ENCODE results near the gene TENM4. TPM values are rescaled to one million over a fixed set of nuclear protein-coding genes. Genes with fewer than 3 reads are reported as not detected.
"Not testable (repeated sequence)": the region's sequence is repeated elsewhere in the genome, so short reads cannot be mapped to it uniquely, and the experiment has no call there.

Gene TENM4
- total RNA-seq, 4 donors from 2014 or later, result 0.02 to 0.82 (median 0.23) TPM

DNA sequence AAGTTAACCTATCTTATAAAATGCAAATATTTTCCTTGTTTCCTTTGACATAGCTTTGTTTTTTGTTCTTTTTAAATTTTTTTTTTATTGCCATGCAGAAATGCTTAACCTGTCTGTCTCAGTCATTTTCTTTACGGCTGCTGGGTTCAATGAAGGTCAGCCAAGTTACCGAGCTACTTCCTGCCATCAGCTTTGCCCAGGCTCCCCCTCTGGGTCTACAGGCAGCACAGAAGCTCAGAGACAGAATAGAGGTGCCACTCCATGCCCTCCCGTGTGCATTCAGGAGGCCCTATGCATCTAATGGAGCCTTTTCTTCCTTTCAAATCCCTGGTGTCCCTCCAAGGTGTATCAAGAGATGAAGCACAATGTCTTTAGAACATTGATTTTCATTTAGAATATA, 455.2 kb downstream of the TENM4 start:
- no peak overlapping the region for H3K27ac ChIP-seq
- no peaks in the 10 kb centered on the region for H3K36me3 ChIP-seq
- DNase-seq (no peak), ATAC-seq (no peak)
- no peak overlapping the region for H3K4me3 ChIP-seq
- intact Hi-C loops (cut with DNase I; ENCODE audit: low total_unique reads) (no loop called here), in situ Hi-C loops (cut with MboI; ENCODE audit: low sequenced_read_pairs in 4 of 4) (no loop called here)
- no peaks in the 10 kb centered on the region for H3K9me3 ChIP-seq
- no peaks in the 10 kb centered on the region for H3K27me3 ChIP-seq
- no peaks in the 10 kb centered on the region for H3K4me1 ChIP-seq
- no peak for TF ChIP-seq POLR2A (IDR thresholded peaks at IDR 0.05)
- TF ChIP-seq, protein P1, sequence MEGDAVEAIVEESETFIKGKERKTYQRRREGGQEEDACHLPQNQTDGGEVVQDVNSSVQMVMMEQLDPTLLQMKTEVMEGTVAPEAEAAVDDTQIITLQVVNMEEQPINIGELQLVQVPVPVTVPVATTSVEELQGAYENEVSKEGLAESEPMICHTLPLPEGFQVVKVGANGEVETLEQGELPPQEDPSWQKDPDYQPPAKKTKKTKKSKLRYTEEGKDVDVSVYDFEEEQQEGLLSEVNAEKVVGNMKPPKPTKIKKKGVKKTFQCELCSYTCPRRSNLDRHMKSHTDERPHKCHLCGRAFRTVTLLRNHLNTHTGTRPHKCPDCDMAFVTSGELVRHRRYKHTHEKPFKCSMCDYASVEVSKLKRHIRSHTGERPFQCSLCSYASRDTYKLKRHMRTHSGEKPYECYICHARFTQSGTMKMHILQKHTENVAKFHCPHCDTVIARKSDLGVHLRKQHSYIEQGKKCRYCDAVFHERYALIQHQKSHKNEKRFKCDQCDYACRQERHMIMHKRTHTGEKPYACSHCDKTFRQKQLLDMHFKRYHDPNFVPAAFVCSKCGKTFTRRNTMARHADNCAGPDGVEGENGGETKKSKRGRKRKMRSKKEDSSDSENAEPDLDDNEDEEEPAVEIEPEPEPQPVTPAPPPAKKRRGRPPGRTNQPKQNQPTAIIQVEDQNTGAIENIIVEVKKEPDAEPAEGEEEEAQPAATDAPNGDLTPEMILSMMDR (IDR thresholded peaks at IDR 0.05 in 4 of 5, conservative IDR thresholded peaks at IDR 0.05 in 1 of 5), result no peak

DNA sequence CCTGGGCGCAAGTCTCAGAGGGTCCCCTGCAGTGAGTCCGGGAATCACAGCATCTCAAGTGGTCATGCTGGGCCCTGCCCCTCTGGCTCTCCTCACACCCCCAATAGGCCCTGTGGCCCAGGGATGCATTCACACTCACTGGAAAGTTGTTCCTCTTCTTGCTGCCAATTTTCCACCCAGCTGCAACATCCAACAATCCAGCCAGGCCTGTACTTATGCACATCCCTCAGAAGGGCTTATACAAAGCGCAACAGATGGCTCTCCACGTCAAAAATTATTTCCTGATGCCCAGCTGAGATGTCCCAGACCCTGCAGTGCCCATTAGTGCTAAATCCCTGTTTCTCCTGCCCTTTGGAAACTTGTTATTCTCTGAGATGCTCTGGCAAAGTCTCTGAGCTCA, 458.4 kb downstream of the TENM4 start:
- in situ Hi-C loops (cut with MboI; ENCODE audit: low sequenced_read_pairs in 4 of 4) (no loop called here), intact Hi-C loops (cut with DNase I; ENCODE audit: low total_unique reads) (no loop called here)
- DNase-seq, result no peak
- Histone ChIP-seq H3K36me3 (no peaks in the 10 kb centered on the region), H3K27me3 (no peaks in the 10 kb centered on the region), H3K4me3 (no peak overlapping the region), H3K4me1 (no peaks in the 10 kb centered on the region), H3K27ac (no peak overlapping the region), H3K9me3 (no peaks in the 10 kb centered on the region)
- ATAC-seq, result no peak
- no peak for TF ChIP-seq POLR2A (IDR thresholded peaks at IDR 0.05)
- TF ChIP-seq, protein P1 (IDR thresholded peaks at IDR 0.05 in 4 of 5, conservative IDR thresholded peaks at IDR 0.05 in 1 of 5), result no peak

DNA sequence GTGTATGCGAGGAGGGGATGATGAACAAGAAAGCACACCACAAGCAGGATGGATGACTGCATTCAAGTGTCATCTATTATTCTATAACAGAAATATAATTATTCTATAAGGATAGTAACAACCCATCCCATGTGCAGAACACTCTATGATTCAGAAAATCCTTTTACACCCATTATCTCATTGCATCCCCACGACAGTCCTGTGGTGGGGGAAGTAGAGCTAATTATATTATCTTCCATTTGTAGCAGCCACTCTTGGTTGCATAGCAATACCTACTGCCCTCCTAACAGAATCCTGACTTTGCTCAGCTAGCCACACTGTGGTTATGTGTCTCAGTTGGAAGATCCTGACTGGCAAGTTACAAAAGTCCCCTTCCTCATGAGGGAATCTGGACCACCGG, 459.7 kb downstream of the TENM4 start:
- no peaks in the 10 kb centered on the region for H3K36me3 ChIP-seq
- H3K27ac ChIP-seq, result no peak overlapping the region
- DNase-seq, result no peak
- in situ Hi-C loops (cut with MboI; ENCODE audit: low sequenced_read_pairs in 4 of 4) (no loop called here), intact Hi-C loops (cut with DNase I; ENCODE audit: low total_unique reads) (no loop called here)
- ATAC-seq, result no peak
- no peaks in the 10 kb centered on the region for H3K9me3 ChIP-seq
- H3K27me3 ChIP-seq, result no peaks in the 10 kb centered on the region
- H3K4me3 ChIP-seq, result no peak overlapping the region
- H3K4me1 ChIP-seq, result no peaks in the 10 kb centered on the region
- TF ChIP-seq POLR2A (IDR thresholded peaks at IDR 0.05), result no peak
- TF ChIP-seq, protein P1 (IDR thresholded peaks at IDR 0.05 in 4 of 5, conservative IDR thresholded peaks at IDR 0.05 in 1 of 5), result no peak

DNA sequence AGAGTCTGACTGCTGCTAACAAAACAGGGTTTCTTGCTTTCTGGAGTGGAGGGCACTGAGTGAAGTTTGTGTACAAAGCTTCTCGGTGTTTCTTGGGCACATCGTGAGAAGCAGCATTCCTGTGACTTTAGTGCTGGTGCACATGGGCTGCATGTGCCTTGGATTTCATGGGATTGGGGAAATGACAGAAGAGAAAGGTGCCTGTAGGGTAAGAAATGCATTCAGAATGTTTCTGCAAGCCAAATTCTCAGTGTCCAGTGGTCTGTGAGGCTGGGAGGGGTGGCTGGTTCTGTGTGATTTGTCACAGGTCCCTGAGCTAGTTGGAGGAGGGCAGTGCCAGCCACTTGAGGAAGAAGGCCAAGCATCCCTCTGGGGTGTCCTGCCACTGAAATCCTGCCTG, 462.0 kb downstream of the TENM4 start:
- ATAC-seq, result no peak
- Histone ChIP-seq H3K27ac (no peak overlapping the region), H3K4me1 (no peaks in the 10 kb centered on the region), H3K9me3 (no peaks in the 10 kb centered on the region), H3K36me3 (no peaks in the 10 kb centered on the region), H3K4me3 (no peak overlapping the region), H3K27me3 (no peaks in the 10 kb centered on the region)
- in situ Hi-C loops (cut with MboI; ENCODE audit: low sequenced_read_pairs in 4 of 4), result no loop called here
- TF ChIP-seq POLR2A (IDR thresholded peaks at IDR 0.05), result no peak
- TF ChIP-seq, protein P1 (IDR thresholded peaks at IDR 0.05 in 4 of 5, conservative IDR thresholded peaks at IDR 0.05 in 1 of 5), result no peak
- intact Hi-C loops (cut with DNase I; ENCODE audit: low total_unique reads), result no loop called here
- DNase-seq, result no peak

- DNase-seq; H3K4me3 ChIP-seq; H3K27ac ChIP-seq; ATAC-seq; H3K9me3 ChIP-seq; H3K4me1 ChIP-seq; in situ Hi-C loops (cut with MboI; ENCODE audit: low sequenced_read_pairs in 4 of 4); intact Hi-C loops (cut with DNase I; ENCODE audit: low total_unique reads); H3K36me3 ChIP-seq; H3K27me3 ChIP-seq: not testable (repeated sequence)
Observed at GRCh38 chr11:78977848-78978247, 463.0 kb downstream of the TENM4 start.

Data from gastrocnemius medialis (tissue), 4 donors.